Calu3 (cell line): ENCODE results near the gene SPOCK3. TPM values are rescaled to one million over a fixed set of nuclear protein-coding genes. Genes with fewer than 3 reads are reported as not detected.

Experiments
- BruUV-seq: library from RNA; stranded (reverse); fragments of 400-500 nt; replicated peaks from 2 replicates; lab custom pipeline; 2021; lab: Mats Ljungman, UMichigan
- CTCF ChIA-PET: fragments of 300-600 bp; sonication (Branson Sonifier 250); formaldehyde crosslinking; loops from one replicate; lab custom pipeline; 2022; ENCODE audit warnings: antibody characterized with exemption; lab: Charles Lee
- DNase-seq: peaks from one replicate; pipeline ENCODE4 v3.0.0; 2022
- H3K27ac Mint-ChIP-seq: one replicate; pipeline ENCODE4 v1.8.0; 2022; ENCODE audit warnings: mixed read lengths; ENCODE audit not compliant: unreplicated experiment
- H3K27me3 Mint-ChIP-seq: one replicate; pipeline ENCODE4 v1.8.0; 2022; ENCODE audit warnings: mixed read lengths; ENCODE audit not compliant: unreplicated experiment
- H3K36me3 Mint-ChIP-seq: one replicate; pipeline ENCODE4 v1.8.0; 2022; ENCODE audit warnings: mild to moderate bottlenecking, moderate library complexity, mixed read lengths; ENCODE audit not compliant: insufficient read depth, unreplicated experiment
- H3K4me1 Mint-ChIP-seq: one replicate; pipeline ENCODE4 v1.8.0; 2022; ENCODE audit warnings: mild to moderate bottlenecking, low read depth, mixed read lengths; ENCODE audit not compliant: unreplicated experiment
- H3K4me3 Mint-ChIP-seq: one replicate; pipeline ENCODE4 v1.8.0; 2022; ENCODE audit warnings: mild to moderate bottlenecking, low read depth, moderate library complexity, mixed read lengths; ENCODE audit not compliant: unreplicated experiment
- H3K9me3 Mint-ChIP-seq: one replicate; pipeline ENCODE4 v1.8.0; 2022; ENCODE audit warnings: low read depth, mixed read lengths; ENCODE audit not compliant: unreplicated experiment
- intact Hi-C: fragments of 100-400 bp; cut with micrococcal nuclease; formaldehyde crosslinking; loops from one replicate; pipeline ENCODE4 v1.10.0; 2022; ENCODE audit not compliant: unreplicated experiment
- total RNA-seq: library from RNA; stranded (reverse); gene quantifications from 2 replicates; pipeline ENCODE4 v1.2.3, GENCODE V29; 2022
- TF ChIP-seq, protein P1 (sequence below): fragments of 200-600 bp; IDR thresholded peaks from one replicate; pipeline ENCODE4 v1.8.0; 2022; ENCODE audit warnings: antibody characterized with exemption; ENCODE audit not compliant: unreplicated experiment

SPOCK3 gene
- total RNA-seq, 1 experiment from 2014 or later, result 0.31 TPM

DNA sequence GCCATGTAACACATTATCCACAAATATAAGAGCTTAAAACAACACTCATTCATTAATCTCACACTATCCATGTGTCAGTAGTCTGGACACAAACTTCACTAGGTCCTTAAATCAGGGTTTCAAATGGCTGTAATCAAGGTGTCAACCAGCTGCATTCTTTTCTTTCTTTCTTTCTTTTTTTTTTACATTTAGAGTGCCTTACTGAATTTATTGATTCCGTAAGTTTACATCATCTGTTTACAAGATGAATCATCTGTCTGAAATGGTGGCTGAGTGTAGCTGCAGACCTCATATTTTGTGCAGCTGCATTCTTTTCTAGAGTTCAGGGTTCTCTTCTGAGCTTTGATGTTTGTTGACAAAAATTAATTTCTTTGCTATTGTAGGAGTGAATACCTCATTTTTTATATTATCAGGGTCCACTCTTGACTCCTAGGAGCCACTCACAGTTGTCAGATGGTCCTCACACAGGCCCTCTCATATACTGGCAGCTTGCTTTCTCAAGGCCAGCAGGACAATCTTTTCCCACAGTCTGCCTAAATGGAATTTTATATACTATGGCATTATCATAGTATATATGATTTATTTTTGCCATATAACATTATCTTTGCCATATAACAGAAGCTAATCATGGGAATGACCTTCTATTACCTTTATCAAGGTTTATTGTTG lies 37.8 kb downstream of the SPOCK3 start:
- TF ChIP-seq, protein P1, sequence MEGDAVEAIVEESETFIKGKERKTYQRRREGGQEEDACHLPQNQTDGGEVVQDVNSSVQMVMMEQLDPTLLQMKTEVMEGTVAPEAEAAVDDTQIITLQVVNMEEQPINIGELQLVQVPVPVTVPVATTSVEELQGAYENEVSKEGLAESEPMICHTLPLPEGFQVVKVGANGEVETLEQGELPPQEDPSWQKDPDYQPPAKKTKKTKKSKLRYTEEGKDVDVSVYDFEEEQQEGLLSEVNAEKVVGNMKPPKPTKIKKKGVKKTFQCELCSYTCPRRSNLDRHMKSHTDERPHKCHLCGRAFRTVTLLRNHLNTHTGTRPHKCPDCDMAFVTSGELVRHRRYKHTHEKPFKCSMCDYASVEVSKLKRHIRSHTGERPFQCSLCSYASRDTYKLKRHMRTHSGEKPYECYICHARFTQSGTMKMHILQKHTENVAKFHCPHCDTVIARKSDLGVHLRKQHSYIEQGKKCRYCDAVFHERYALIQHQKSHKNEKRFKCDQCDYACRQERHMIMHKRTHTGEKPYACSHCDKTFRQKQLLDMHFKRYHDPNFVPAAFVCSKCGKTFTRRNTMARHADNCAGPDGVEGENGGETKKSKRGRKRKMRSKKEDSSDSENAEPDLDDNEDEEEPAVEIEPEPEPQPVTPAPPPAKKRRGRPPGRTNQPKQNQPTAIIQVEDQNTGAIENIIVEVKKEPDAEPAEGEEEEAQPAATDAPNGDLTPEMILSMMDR, result no peak
- Mint-ChIP-seq H3K4me1 (peaks cover 10% of the 10 kb centered on the region), H3K4me3 (peak overlapping the region; percentile 4), H3K9me3 (peaks cover 2% of the 10 kb centered on the region), H3K36me3 (no peaks in the 10 kb centered on the region), H3K27me3 (no peaks in the 10 kb centered on the region), H3K27ac (peak overlapping the region; percentile 71)
- BruUV-seq, result no TSS peak
- CTCF ChIA-PET, result no interaction called here
- DNase-seq, result no peak
- intact Hi-C loops, result no loop called here

DNA sequence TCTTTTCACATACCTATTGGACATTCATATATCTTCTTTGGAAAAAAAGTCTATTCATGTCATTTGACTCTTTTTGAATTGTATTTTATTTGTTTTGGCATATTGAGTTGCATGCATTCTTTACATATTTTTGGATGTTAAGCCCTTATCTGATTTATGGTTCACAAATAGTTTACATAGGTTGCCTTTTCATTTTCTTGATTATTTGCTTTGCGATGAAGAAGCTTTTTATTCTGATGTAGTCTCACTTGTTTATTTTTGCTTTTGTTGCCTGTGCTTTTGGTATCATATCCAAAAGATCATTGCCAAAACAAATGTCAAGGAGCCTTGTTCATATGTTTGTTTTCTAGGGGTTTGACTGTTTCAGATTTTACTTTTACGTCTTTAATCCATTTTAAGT lies 43.9 kb downstream of the SPOCK3 start:
- H3K27ac Mint-ChIP-seq, result no peak overlapping the region
- BruUV-seq, result no TSS peak

DNA sequence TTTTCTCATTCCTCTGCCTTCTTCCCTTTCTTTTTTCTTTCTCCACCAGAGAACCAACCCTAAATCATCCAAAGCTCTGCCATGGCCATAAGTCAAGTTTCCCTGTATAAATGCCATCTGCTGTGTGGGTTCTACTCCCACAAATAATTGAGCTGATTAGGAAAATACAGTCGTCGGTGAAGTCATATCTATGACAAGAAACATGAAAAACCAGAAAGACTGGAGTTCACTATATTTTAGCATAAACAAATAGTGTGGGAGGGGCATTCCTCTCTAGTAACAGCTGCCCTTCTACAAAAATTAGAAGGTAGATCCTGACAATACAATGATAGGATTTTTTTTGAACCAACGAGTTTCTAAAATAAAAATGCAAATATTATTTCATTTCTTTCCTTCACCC lies 48.8 kb downstream of the SPOCK3 start:
- DNase-seq, result no peak
- no peak overlapping the region for H3K4me3 Mint-ChIP-seq
- CTCF ChIA-PET, result no interaction called here
- BruUV-seq, result no TSS peak
- no peaks in the 10 kb centered on the region for H3K27me3 Mint-ChIP-seq
- intact Hi-C loops, result no loop called here
- peaks cover 16% of the 10 kb centered on the region for H3K4me1 Mint-ChIP-seq
- no peaks in the 10 kb centered on the region for H3K36me3 Mint-ChIP-seq
- TF ChIP-seq, protein P1, result no peak
- H3K9me3 Mint-ChIP-seq, result no peaks in the 10 kb centered on the region
- peak overlapping the region; percentile 32 for H3K27ac Mint-ChIP-seq

More for the DNA sequence above, 43.9 kb downstream of the SPOCK3 start:
- Mint-ChIP-seq H3K36me3 (no peaks in the 10 kb centered on the region), H3K4me3 (no peak overlapping the region), H3K4me1 (peaks cover 5% of the 10 kb centered on the region), H3K27me3 (no peaks in the 10 kb centered on the region), H3K9me3 (peaks cover 2% of the 10 kb centered on the region)
- DNase-seq, result no peak
- CTCF ChIA-PET, result no interaction called here
- intact Hi-C loops, result no loop called here
- TF ChIP-seq, protein P1, result no peak

DNA sequence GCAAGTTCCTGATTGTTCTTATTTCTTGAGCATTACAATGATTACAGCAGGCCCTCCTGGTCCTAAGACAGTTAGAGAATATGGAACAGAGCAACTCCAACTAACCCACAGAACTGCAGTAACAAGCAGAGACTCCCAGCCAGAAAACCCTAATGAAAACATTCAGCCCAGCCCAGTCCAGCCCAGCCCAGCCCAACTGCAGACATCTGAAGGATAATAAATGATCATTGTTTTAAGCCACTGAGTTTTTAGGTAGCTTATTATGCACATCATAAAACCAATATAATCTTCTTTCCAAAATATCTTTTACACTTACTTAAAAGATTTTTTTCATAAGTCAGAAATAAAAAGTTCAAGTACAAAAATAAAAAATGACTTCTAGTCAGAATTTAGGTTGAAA lies 51.3 kb downstream of the SPOCK3 start:
- no peak for DNase-seq
- no TSS peak for BruUV-seq
- no peak overlapping the region for H3K27ac Mint-ChIP-seq
- H3K36me3 Mint-ChIP-seq, result no peaks in the 10 kb centered on the region
- TF ChIP-seq, protein P1, result no peak
- H3K4me1 Mint-ChIP-seq, result peaks cover 16% of the 10 kb centered on the region
- H3K27me3 Mint-ChIP-seq, result no peaks in the 10 kb centered on the region
- intact Hi-C loops, result no loop called here
- H3K9me3 Mint-ChIP-seq, result no peaks in the 10 kb centered on the region
- no peak overlapping the region for H3K4me3 Mint-ChIP-seq
- CTCF ChIA-PET, result no interaction called here
